ENCODE results near the gene CALU.

GRCh38 chr7:128733278-128733645 lies 5.9 kb upstream of the CALU start:
- TF ChIP-seq EZH2phosphoT487 (IDR thresholded peaks at IDR 0.05; ENCODE audit: insufficient read depth, low read depth) = no peak
- no peak for TF ChIP-seq EZH2 (IDR thresholded peaks at IDR 0.05; ENCODE audit: insufficient read depth, poor library complexity, severe bottlenecking)

All from GM23248 (cell line).